ENCODE data around the gene RABGAP1L.

Gene RABGAP1L

DNA sequence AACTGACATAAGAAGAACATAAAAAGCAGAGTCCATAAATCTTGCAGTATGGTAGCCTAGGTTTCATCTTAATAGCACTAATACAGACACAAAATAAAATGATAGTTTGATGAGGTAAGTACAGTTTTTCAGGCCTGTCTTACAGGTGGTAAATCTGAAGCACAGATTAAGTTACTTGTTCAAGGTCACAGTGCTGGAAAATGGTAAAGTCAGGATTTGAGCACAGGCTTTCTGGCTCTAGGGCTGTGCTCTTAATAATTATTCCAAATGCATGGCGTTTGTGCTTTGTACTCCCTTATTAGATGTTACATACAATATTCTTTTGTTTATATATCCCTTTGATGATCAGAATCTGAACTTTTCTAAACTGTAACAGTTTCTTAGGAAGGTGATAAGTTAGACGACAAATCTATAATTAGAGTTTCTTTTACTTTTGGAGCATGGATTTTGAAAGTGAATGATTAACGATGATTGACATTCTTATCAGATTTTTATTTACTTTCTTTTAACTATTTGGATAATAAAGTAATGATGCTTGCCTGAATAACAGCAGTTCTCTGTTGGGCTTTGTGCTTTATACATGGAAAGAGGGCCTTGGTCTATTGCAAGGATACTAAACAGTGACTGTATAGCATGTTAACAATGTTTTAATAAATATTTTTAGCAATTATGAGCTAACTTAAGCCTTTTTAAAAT, 738.9 kb downstream of the RABGAP1L start:
- no peak for DNase-seq (ENCODE audit: extremely low read depth in 1 of 2, low read depth in 1 of 2)

DNA sequence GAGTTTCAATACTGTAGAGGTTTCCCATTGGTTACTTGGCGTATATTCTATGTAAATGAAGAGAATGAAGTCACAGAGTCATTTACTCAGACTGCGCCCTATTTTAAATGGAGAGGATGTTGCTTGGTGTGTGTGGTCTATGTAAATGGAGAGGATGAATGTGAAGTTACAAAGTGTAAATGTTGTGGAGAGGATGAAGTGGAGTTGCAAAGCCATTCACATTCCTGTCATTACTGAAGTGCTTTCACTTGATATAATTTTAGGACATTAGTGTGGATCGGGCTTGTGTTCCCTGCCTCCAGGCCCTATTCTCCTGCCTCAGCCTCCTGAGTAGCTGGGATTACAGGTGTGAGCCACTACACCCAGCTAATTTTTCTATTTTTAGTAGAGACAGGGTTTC, 741.0 kb downstream of the RABGAP1L start:
- DNase-seq (ENCODE audit: extremely low read depth in 1 of 2, low read depth in 1 of 2): no peak

GRCh38 chr1:174902531-174903099, 743.3 kb downstream of the RABGAP1L start:
- DNase-seq (ENCODE audit: extremely low read depth in 1 of 2, low read depth in 1 of 2): no peak

GRCh38 chr1:174911606-174912005, 752.3 kb downstream of the RABGAP1L start:
- no peak for DNase-seq (ENCODE audit: extremely low read depth in 1 of 2, low read depth in 1 of 2)

GRCh38 chr1:174912264-174912663, 752.9 kb downstream of the RABGAP1L start:
- peak in 1 of 2 donors; percentile 10 for DNase-seq (ENCODE audit: extremely low read depth in 1 of 2, low read depth in 1 of 2)

DNA sequence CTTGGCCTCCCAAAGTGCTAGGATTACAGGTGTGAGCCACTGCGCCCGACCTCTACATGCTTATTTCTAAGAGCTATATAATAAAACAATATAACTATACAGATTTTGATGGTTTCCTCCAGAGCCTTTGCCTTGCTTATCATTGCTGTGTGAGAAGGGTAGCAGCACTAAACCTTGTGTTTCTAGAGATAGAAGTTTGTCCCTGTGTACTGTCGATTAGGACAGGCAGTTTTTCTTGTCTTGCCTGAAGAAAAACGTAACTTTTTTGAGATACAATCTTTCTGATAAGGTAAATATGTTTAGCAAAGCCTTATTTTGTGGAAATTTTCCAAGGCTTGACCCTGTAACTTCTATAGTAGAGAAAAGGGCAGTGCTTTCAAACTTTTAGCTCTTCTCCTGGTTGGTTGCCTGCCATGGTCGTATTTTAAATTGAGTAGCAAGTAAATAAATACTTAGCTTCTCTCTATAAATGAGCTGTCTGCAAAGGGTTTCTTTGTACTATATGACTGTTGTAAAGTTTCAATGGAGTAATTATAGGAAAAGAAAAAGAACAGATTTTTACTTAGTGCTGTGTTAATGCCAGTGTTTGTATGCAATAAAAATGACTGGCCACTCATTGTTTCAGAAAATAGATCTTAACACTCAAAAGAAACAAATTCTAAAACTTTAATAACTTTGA, 754.0 kb downstream of the RABGAP1L start:
- DNase-seq (ENCODE audit: extremely low read depth in 1 of 2, low read depth in 1 of 2): no peak

- DNase-seq (ENCODE audit: extremely low read depth in 1 of 2, low read depth in 1 of 2): no peak
These were observed 755.7 kb downstream of the RABGAP1L start for GRCh38 chr1:174914991-174915390.

DNA sequence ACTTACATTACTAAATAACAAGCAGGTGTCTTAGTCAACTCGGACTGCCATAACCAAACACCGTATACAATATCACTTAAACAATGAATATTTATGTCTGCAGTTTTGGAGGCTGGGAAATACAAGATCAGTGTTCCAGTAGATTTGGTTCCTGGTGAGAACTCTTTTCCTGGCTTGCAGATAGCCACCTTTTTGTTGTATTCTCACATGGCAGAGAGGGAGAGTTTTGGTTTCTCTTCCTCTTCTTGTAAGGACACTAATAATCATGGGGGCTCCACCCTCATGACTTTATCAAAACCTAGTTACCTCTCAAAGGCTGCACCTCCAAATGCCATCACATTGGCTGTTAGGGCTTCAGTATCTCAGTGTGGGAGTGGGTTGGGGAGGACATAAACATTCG, 757.5 kb downstream of the RABGAP1L start:
- DNase-seq (ENCODE audit: extremely low read depth in 1 of 2, low read depth in 1 of 2): no peak

DNA sequence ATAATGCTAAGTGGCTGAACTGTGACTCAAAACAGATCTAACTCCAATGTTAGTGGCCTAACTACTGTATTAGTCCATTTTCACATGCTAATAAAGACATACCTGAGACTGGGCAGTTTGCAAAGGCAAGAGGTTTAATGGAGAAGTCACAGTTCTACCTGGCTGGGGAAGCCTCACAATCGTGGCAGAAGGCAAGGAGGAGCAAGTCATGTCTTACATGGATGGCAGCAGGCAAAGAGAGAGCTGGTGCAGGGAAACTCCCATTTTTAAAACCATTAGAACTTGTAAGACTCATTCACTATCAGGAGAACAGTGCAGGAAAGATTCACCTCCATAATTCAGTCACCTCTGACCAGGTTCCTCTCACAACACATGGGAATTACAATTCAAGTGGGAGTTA, 760.8 kb downstream of the RABGAP1L start:
- DNase-seq (ENCODE audit: extremely low read depth in 1 of 2, low read depth in 1 of 2): no peak

GRCh38 chr1:174922121-174922520, 762.8 kb downstream of the RABGAP1L start:
- DNase-seq (ENCODE audit: extremely low read depth in 1 of 2, low read depth in 1 of 2): no peak

GRCh38 chr1:174923820-174924219, 764.5 kb downstream of the RABGAP1L start:
- DNase-seq (ENCODE audit: extremely low read depth in 1 of 2, low read depth in 1 of 2): no peak

GRCh38 chr1:174928541-174928940, 769.2 kb downstream of the RABGAP1L start:
- no peak for DNase-seq (ENCODE audit: extremely low read depth in 1 of 2, low read depth in 1 of 2)

DNA sequence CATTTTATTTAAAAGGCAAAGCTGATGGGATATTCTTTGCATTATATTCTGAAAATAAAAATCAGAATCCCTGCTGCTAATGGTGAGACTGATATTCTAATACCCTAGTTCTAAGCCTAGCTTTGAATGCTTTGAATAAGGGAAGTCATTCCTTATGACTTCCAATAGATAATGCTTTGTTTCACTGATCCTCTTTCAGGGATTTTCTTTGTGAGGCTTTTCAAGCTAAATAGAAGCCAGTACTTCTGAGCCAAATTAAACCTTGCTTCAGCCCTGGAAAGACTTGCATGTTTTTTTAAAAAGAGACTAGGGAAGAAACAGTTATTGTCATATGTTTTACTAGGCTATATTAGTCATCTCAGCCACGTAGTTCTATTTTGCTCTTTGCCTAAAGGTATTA, 771.9 kb downstream of the RABGAP1L start:
- no peak for DNase-seq (ENCODE audit: extremely low read depth in 1 of 2, low read depth in 1 of 2)

DNA sequence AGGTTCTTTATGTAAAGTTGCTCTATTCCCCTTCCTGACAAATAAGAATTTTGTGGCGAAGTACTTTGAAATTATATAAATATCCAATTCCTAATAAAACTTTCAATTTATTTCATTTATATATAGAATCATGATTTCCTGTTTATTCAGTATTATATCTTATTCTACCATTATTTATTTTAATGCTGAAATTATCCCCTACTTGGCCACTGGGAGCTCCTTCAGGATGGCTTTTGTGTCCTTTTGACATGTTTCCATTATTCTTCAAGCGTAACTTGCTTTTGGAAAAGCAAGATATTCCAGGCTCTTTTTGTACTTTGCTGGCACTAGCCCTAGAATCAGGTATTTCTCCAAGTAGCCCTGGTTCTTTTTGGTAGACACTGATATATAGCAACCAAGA, 773.3 kb downstream of the RABGAP1L start:
- no peak for DNase-seq (ENCODE audit: extremely low read depth in 1 of 2, low read depth in 1 of 2)

GRCh38 chr1:174935961-174936727, 776.8 kb downstream of the RABGAP1L start:
- no peak for DNase-seq (ENCODE audit: extremely low read depth in 1 of 2, low read depth in 1 of 2)

- no peak for DNase-seq (ENCODE audit: extremely low read depth in 1 of 2, low read depth in 1 of 2)
These were observed 779.1 kb downstream of the RABGAP1L start for GRCh38 chr1:174938281-174939007.

DNA sequence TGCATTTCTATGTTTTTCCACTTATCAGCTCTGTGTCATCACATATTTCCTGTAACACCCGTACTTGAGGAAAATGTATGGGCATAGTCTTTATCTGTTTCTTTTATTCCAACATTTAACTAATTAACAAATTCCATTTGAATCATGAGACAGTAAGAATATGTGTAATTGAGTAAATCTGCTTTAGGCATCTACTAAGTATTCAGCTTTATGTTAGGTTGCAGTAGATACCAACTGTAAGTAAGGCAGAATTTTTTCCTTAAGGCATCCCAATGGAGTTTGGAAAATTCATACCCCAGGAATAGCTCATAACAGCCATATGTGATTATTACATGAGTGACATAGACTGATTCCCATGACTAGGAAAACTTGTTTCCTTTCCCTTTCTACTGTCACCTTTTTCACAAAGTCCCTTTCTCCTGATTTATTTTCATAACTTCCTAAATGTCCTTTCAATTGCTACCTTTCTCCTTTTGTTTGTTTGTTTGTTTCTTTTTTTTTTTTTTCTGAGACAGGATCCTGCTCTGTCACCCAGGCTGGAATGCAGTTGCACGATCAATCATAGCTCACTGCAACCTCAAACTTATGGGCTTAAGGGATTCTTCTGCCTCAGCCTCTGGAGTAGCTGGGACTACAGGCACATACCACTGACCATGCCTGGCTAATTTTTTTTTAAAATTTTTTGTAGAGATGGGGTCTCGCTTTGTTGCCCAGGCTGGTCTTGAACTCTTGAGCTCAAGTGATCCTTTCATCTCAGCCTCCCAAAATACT, 780.6 kb downstream of the RABGAP1L start:
- no peak for DNase-seq (ENCODE audit: extremely low read depth in 1 of 2, low read depth in 1 of 2)

DNA sequence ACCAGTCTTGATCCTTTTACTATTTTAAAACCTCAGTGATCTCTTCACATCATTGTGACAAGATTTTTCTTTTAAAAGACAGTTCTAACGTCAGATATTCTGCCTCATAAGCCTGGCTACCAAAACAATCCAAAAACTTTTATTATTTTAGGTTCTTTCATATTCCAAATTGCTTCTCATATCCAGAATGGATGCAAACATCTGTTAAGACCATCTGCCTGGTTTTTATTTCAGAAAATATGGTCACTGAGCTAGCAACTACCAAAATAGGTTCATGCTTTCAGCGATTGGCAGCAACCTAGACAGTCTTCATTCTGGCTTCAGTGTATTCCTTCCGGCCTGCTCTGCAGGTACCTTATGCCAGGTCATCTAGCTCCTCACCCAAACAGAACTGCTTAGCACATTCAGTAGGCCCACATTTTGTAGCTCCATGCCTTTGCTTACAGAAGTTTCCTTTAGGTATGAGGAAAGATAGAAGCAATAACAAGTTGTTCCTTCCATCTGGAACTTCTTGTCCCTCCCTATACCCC, 781.4 kb downstream of the RABGAP1L start:
- DNase-seq (ENCODE audit: extremely low read depth in 1 of 2, low read depth in 1 of 2): no peak

DNA sequence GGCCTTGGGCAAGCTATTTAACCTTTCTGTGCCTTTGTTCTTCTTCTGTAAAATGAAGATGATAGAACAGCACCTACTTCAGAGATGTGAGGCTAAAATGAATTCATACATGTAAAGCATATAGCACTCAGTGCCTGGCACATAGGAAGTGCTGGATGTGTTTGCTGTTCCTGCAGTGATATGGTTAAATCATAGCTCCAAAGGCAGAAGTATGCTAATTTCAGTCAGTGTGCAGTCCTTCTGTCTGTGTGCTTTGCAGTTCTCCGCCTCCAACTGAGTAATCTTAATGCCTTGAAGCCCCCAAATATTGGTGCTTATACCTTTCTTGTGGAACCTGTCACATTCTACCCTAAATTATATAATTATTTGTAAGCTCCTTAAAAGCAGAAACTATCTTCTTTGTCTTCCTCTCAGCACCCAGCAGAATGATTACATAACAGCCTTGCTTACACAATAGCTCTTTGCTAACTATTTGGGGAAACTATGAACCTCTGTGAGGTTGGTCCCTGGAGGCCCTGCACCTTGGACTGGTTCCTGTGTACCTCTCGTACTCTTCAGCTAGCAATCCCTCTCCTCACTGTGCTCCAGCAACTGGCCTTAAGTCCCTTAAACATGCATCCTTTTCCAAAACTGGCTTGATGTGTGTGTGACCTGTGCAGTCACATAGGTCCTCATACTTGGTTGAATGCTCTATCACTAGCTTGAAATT, 783.4 kb downstream of the RABGAP1L start:
- DNase-seq (ENCODE audit: extremely low read depth in 1 of 2, low read depth in 1 of 2): no peak
